Amniotic epithelial cell (primary cell): Measurements from ENCODE around the gene MLPH.

ENCODE experiments used
- DNase-seq: peaks from one replicate; pipeline ENCODE4 v3.0.0-alpha.2; 2010; ENCODE audit warnings: low read depth

MLPH gene, protein sequence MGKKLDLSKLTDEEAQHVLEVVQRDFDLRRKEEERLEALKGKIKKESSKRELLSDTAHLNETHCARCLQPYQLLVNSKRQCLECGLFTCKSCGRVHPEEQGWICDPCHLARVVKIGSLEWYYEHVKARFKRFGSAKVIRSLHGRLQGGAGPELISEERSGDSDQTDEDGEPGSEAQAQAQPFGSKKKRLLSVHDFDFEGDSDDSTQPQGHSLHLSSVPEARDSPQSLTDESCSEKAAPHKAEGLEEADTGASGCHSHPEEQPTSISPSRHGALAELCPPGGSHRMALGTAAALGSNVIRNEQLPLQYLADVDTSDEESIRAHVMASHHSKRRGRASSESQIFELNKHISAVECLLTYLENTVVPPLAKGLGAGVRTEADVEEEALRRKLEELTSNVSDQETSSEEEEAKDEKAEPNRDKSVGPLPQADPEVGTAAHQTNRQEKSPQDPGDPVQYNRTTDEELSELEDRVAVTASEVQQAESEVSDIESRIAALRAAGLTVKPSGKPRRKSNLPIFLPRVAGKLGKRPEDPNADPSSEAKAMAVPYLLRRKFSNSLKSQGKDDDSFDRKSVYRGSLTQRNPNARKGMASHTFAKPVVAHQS

DNA sequence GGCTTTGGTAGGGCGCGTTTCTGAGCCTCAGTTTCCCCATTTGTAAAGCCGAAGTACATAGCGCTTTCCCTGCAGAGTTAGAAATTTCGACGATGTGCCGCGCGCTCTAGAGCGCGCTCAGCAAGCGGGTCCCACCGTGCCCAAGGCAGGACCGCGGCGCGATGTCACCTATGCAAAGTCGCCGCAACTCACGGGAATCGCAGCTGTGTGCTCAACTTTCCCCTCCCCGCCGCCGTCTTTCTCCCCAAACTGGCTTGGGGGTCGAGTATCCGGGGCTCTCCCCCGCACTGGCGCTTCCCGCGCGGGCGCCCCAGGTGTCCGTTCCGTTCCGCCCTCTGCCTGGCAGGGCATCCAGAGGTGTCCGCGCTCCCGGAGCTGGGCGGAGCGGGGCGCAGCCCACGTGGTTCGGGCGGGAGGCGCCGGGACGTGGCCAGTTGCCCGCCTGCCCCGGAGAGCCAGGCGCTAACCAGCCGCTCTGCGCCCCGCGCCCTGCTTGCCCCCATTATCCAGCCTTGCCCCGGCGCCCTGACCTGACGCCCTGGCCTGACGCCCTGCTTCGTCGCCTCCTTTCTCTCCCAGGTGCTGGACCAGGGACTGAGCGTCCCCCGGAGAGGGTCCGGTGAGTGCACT lies at the start of gene MLPH:
TSS of gene MLPH (plus strand) at position 433 of the 630 bp plus-strand sequence. CDS start 6,176 bp downstream, outside the sequence.
- peak; percentile 46 for DNase-seq

DNA sequence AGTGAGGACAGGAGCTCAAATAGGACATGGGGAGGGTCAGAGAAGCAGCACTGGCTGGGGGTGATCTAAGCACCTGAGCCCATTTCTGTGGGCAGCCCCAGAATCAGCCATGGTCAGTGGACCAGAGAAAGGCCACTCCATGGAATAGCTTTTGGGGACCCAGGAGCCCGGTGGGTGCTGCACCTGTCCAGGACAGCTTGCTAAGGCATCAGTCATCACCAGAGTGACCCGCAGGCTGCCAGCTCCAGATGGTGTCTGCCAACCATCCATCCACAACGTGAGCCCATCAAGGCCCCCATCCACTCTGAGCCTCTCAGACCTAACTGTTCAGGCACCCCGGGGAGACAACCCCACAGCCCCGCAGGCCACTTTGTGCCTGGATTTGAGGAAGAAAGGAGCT lies 49.5 kb upstream of the MLPH start:
- DNase-seq = no peak

DNA sequence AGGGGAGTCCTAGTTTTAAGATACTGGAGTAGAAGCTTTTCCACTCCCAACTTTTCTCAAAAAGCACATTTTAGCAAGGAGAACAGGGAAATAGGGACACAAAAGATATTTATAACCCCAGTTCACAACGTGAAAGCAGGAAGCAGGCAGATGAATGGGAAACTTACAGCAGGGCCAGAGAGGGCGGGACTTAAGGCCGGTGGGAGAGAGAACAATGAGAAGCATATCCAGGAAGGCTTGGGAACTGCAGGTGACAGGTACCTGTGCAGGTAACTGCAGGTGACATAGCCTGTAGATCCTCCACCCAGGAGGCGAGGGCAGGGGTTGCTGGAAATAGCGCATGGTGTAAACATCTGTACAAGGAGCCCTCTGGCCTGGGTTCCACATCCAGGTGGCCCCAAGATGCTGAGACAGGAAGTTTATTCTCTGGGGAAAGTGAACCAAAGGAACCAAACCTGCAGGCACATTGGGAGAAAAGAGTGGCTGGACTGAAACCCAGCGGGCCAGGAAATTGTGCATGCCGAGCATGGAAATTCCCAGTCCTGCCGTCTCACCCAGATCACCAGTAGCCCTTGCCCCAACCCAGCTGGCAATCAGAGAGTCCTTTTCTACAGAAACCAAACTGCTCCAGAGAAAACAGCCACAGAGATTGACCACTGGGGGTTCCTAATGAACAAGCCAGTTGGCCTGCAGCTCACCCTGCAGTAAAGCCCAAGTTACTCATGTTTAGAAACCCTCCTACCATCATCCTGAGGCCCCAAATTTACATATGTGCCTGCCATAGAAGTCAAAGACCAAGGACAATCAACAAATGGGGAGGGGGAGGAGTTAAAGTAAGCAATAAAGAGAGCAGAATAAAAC lies 48.7 kb upstream of the MLPH start:
- no peak for DNase-seq

DNA sequence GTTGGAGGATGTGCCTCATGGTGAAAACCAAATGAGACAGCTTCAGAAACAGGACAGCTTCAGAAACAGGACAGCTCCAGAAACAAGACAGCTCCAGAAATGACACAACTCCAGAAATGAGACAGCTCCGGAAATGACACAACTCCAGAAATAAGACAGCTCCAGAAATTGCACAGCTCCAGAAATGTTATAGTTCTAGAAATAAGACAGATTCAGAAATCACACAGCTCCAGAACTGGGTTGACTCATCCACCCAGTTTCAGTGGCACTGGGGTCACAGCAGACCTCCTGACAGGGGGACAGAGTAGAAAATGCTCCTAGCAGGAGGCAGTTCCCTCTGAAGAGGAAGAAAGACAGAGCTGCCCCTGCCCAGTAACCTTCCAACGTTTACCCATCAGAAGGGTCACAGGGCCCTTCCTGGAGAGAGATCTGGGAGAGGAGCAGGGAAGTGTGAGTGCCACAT lies 46.2 kb upstream of the MLPH start:
- DNase-seq = no peak

DNA sequence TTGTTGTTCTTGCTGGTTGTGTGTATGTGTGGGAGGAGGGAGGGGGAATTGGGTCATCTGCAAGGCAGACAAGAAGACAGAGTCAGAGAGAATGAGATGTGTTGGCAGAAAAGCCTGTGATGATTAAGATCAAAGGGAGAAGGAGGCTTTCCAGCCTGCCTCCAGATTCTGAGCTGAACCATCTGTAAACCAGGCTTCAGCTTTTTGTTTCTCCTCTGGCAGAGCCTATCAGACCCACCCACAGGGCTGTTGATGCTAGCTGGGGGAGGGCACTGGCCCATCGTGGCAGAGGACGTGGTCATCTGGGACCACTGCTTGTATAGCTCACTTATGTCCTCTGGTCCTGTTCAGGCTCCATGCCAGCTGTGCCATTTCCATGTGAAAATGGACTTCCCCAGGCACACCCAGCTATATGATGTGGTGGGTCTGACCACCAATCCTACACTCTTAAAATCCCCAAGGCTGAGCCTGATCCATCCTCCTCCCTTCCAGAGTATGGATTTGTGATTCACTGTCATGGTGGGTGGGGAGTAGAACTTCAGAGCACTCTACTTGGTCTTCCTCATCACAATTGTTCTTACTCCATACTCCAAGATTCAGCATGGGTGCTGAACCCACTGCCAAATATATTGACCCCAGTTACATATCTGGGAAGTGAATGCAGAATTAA lies 45.3 kb upstream of the MLPH start:
- peak; percentile 89 for DNase-seq

DNA sequence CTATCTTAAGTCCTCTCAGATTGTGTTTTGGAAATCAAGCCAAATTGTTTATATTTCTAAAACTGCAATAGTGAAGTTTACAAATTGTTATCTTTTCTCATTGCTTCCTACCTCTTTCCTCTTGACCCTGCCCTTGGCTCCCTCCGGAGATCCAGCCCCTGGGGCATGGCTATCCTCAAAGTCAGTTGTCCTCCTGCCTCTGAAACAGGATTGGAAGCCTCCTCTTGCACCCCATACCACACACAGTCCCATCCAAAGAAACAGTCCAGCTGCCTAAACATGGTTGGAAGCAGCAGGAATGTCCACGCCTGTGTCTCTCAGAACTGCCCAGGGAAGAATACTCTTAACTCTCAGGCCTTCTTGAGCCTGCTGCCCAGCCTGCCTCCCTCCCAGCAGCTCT lies 43.0 kb upstream of the MLPH start:
- DNase-seq = no peak

DNA sequence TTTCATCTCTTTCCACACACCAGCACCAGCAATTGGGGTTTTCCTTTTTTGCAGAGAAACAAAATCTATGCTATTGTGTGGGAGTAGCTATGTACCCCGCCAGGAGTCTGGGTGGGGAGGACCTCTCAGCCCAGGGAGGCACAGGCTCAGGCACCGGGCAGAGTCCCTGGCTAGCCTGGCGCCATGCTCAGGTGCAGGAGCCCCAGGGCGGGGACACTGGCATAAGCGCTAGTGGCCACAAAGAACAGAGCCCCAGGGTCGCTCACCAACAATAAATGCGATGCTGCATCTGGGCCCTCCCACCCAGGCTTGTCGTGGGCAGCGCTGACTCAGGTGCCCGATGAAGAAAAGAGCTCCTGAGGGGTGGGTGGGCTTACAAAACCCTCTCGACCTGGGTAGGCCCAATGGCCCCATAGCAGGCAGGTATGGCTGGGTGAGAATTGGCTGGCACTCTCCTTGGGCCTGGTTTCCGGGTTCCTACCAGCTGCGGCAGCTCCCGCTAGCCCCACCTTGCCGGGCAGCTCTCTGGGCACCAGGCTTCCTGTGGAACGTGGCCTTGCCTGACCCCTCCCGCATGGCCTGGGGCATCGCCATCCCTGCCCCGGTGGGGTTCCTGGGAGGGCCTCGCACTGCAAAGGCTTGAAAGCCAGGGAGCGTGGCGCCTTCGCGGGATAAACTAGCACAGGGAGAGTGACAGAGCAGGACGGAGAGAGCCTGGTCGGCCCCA lies 41.3 kb upstream of the MLPH start:
- DNase-seq = no peak

DNA sequence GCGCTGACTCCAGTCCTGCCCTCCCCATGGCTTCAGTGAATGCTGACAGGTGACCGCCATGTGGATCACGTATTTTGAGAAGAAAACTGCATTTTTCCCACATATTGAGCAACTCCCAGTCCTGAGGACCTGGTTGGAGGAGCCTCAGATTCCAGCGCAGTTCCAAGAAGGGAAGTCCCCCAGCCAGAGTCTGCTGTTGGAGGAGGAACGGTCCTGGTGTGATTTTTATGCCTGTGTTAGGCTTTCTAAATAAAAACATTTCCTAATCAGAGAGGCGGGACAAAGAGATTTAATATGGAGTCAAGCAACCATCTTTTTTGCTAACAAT lies 40.7 kb upstream of the MLPH start:
- no peak for DNase-seq

DNA sequence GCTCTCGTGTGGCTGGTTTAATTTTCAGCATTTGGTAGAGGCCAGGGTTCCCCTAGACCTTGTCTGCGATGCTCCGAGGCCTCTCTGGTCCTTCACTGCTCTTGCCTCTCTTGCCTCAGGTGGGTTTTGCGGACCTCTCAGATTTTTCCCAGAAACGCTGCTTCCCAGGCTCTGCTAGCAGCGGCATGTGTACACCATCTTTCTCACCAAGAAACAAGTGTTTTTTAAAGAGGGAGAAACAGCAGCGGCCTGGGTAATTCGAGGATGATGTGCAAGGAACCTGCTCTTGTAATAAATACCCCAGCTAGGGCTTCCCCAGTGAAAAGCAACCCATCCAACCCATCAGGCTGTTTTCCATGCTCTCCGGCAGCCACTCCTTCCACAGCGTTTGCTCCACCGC lies 39.6 kb upstream of the MLPH start:
- no peak for DNase-seq

DNA sequence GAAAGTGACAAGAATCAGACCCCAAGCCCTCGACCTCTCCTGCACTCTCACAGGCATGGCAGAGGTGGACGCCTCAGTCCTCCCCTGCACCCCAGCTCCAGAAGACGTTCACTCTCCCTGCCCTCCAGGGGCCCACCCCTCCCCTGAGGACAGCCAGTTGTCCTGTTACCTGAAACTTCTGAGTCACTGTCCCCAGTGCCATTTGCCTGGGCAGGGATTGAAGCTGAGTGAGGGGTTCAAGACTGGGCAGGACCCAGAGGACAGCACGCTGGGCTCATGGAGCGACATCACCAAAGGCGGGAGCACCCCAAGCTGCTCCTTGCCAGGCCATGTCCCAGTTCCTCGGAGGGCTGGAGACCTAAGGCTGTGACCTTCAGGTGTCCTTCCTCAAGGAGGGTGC lies 38.9 kb upstream of the MLPH start:
- DNase-seq = no peak

DNA sequence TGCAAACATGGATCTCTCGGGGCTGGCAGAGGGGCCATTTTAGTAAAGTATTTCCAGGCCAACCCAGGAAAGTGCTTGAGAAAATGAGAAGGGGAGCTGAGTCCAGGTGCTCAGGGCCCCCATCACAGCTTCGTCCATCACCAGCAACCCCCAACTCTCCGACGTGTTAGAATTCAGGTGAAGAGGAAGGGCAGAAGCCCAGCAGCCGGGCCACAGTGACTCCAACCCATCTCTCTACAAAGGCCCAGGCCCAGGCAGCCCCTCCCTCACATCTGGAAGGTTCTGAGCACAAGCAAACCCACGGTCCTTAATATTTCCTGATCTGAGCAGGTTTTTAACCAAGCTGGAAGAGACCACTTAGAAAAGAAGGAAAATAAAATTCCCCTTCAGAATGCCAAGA lies 38.4 kb upstream of the MLPH start:
- DNase-seq = no peak

DNA sequence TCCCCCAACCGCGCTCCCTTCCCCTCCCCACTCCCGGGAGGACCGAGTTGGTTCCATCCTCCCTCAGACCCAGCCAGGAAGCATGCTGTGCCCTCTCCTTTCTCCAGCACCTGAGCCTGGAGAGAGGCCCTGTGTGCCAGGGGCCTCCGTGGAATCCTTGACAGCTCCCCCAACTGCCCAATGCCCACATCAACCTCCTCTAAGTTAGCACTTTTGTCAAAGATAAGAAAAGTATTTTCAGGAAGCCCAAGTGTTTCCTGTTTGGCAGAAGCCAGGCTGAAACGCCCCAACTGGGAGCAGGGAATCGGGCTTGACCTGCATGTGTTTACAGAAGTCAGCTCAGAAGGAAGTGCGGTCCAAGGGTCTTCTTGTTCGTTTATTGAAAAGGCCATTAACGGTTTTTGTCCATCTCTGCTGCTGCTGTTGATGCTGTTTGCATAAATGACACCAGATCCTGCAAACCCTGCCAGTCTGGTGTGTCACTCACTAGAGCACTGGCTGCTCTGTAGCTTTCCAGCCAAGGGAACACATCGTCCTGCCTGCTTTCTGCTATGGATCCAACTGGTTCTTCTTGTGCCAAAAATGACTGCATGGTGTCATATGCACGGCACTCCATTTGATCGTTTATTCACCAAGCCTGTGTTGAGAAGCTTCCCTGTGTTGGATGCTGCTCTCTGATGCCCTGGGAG lies 37.7 kb upstream of the MLPH start:
- DNase-seq = no peak

DNA sequence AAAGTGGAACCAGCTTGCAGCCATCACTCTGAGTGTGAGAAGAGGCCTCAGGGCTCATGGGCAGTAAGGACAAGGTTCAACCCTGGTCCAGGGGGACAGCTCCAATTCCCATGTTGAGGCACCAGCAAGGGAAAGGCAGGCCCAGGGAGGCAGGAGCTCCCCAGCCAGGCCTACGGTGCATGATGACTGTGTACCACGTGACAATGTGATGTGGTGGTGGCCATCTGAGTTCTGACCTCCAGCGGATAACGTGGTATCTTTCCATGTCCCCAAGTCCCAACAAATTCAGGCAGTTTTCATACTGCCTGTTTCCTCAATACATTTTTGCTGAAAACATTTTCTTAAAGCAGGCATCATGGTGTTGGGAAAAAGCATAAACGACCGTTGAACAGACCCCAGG lies 36.9 kb upstream of the MLPH start:
- no peak for DNase-seq

DNA sequence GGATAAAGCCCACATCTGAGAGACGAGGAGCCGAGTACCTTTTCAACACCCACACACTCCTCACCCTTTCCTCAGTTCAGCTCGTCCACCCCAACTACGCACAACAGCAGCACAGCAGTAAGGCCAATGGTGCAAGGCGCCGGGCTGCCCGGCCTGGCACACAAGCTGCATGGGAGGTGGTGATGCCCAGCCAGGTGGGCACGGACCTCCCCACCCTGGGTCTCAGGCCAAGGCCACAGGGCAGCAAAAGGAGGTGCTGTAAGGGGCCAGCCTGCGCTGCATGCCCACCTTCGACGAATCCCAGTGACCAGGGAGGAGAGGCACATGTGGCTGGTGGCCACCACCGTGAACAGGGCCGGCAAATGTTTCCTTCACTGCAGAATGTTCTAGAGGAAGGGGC lies 36.5 kb upstream of the MLPH start:
- DNase-seq = no peak

DNA sequence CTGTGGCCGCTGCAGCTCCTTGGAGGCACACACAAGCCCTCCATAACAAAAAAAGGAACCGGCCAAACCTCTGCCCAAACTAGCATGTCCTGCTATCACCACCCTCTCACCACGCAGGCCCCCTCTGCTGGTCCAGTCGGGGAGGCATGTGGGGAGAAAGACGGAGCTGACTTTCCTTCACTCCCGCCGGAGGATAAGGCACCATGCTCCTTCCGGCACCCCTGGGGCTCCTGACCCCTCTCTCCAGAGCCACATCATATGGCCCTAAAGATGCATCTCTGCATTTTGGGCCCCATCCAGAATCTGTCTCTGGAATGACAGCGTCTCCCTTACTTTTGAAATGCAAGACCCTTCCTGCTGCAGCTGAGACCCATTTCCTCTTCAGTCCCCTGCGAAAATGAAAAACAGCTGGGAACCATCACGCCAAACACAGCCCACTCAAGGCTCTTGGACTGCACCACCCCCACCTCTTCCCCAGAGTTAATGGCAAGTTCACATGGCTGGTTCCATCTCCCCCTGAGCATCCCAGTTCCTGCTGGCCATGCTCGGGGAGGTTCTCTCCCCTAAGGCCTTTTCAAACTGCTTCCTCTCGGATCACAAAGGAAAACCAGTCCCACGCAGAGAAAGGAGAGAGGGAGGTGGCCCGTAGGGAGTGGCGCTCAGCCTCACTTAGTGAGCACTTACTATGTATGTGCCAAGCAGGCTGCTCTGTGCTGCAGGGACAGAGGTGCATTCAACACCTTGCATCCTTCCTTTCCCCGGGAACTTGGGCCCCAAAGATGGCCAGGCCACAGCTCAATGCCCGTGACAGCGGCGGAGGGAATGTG lies 35.2 kb upstream of the MLPH start:
- DNase-seq = no peak

DNA sequence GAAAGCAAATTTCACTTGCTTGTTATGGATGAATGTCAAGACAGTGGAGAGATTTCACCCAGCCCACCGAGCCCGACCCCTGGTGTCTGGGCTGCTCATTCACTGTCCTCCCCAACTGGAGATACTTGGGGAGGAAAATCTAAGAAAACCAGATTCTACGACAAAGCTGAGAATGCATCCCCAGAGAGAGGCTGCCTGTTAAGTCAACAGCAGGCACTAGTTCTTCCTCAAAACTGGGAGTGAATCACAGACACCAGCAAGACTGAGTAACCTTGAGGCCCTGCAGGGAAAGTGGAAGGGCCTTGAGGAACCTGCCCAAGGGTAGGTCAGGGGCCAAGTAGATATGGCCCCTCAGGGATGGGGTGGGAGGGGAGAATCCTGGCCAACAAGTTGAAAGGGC lies 34.2 kb upstream of the MLPH start:
- DNase-seq = peak; percentile 37

DNA sequence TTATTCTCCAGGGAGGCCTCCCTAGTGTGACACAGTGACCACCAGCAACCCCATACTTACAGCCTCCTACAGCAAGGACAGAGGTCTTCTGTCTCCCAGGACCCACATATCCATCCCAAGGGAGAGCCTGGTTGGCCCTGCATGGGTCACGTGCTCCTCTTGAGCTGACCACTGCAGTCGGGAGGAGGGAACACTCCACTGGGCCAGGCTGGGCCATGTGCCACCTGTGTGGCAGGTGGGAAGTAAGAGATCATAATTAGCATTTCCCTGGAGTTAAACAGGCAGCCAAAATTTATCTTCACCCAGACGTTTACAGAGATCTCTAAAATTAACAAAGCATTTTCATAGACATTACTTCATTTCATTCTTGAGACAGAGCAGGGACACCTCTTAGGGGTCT lies 33.4 kb upstream of the MLPH start:
- DNase-seq = no peak

DNA sequence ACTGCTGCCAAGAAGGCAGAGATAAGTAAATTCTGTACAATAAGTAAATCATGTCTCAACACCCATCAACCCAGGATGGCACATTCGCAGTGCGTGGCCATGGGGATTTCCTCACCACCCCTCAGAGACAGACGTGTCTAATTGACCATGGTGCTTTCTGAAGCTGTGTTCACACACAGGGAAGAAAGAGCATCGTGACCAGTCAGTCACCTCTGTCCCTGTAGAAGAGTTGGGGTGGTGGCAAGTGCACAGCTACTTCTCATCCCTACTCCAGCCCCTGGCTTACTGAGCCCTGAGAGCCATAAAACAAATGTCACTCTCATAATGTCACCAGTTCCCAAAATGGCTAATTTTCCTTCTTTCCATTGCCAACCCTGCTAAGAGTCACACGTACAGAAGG lies 31.3 kb upstream of the MLPH start:
- no peak for DNase-seq

DNA sequence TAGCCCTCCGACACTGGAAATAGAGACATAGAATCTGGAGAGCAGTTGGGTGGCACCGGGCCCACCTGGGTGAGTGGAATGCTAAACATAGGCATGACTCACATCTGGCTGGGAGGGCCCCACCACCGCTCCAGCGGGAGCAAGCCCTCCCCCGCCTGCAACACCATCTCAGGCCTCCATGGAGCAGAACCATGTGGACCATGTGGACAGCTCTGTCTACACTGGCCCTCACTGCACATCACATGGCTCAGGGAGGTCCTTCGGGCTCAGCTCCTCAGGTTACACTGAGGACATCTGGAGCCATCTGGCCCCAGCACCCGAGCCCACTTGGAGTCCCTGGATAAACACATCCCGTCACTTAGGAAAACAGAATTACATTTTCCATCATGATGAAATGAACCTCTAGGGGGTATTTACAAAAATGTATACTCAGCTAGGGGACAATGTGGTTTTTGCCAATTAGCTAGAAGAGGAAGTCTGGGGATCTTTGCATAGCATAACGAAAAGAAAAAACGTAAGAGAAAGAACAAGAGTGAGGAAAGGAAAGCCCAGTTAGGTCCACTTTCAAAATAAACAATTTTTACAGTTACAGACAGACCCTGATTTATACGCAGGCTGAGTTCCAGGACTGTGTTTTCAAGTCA lies 30.7 kb upstream of the MLPH start:
- DNase-seq = peak; percentile 34
